ENCODE results near the gene GPATCH1. TPM values are rescaled to one million over a fixed set of nuclear protein-coding genes. Genes with fewer than 3 reads are reported as not detected.

GPATCH1 gene
- total RNA-seq, 4 donors from 2014 or later: under 0.01 to 13.1 (median 7.4) TPM

- H3K4me3 ChIP-seq: no peak overlapping the region
Measured at GRCh38 chr19:33100894-33101644, 20.1 kb downstream of the GPATCH1 start.

DNA sequence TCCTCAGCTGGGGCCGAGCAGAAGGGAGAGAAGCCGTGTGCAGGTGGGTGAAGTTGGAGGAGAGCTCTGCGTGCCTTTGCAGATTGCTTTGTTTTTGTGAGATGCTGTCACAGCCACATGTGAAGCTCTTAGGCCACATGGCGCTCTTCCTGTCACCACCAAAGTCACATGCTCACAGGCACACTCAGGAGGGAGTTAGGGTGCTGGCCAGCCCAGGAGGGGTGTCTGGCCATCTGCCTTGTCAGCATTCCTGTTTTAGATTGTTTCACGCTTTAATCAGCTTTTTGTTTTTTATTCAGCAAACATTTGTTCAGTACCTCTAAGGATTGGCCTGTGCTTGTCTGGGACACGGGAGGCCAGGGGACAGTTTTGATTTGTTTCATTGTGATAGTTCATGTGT is 21.9 kb downstream of the GPATCH1 start:
- no peak for TF ChIP-seq POLR2A (IDR thresholded peaks at IDR 0.05)
- TF ChIP-seq, protein P1, sequence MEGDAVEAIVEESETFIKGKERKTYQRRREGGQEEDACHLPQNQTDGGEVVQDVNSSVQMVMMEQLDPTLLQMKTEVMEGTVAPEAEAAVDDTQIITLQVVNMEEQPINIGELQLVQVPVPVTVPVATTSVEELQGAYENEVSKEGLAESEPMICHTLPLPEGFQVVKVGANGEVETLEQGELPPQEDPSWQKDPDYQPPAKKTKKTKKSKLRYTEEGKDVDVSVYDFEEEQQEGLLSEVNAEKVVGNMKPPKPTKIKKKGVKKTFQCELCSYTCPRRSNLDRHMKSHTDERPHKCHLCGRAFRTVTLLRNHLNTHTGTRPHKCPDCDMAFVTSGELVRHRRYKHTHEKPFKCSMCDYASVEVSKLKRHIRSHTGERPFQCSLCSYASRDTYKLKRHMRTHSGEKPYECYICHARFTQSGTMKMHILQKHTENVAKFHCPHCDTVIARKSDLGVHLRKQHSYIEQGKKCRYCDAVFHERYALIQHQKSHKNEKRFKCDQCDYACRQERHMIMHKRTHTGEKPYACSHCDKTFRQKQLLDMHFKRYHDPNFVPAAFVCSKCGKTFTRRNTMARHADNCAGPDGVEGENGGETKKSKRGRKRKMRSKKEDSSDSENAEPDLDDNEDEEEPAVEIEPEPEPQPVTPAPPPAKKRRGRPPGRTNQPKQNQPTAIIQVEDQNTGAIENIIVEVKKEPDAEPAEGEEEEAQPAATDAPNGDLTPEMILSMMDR (IDR thresholded peaks at IDR 0.05): no peak
- Histone ChIP-seq H3K36me3 (no peaks in the 10 kb centered on the region), H3K9me3 (no peaks in the 10 kb centered on the region), H3K27ac (no peak overlapping the region), H3K4me1 (no peaks in the 10 kb centered on the region), H3K27me3 (no peaks in the 10 kb centered on the region), H3K4me3 (no peak overlapping the region)
- DNase-seq: no peak
- intact Hi-C loops (cut with DNase I; ENCODE audit: low total_unique reads): no loop called here

More at GRCh38 chr19:33100894-33101644, 20.1 kb downstream of the GPATCH1 start:
- H3K9me3 ChIP-seq: no peaks in the 10 kb centered on the region
- H3K27ac ChIP-seq: no peak overlapping the region
- intact Hi-C loops (cut with DNase I; ENCODE audit: low total_unique reads): no loop called here
- TF ChIP-seq, protein P1 (IDR thresholded peaks at IDR 0.05): no peak
- TF ChIP-seq POLR2A (IDR thresholded peaks at IDR 0.05): no peak
- H3K4me1 ChIP-seq: no peaks in the 10 kb centered on the region
- no peaks in the 10 kb centered on the region for H3K27me3 ChIP-seq
- DNase-seq: no peak
- H3K36me3 ChIP-seq: no peaks in the 10 kb centered on the region

GRCh38 chr19:33108161-33108560 is 27.2 kb downstream of the GPATCH1 start:
- Histone ChIP-seq H3K27ac (no peak overlapping the region), H3K36me3 (no peaks in the 10 kb centered on the region), H3K27me3 (no peaks in the 10 kb centered on the region), H3K9me3 (no peaks in the 10 kb centered on the region), H3K4me3 (no peak overlapping the region), H3K4me1 (no peaks in the 10 kb centered on the region)
- no peak for DNase-seq
- TF ChIP-seq POLR2A (IDR thresholded peaks at IDR 0.05): no peak
- TF ChIP-seq, protein P1 (IDR thresholded peaks at IDR 0.05): no peak
- intact Hi-C loops (cut with DNase I; ENCODE audit: low total_unique reads): no loop called here

DNA sequence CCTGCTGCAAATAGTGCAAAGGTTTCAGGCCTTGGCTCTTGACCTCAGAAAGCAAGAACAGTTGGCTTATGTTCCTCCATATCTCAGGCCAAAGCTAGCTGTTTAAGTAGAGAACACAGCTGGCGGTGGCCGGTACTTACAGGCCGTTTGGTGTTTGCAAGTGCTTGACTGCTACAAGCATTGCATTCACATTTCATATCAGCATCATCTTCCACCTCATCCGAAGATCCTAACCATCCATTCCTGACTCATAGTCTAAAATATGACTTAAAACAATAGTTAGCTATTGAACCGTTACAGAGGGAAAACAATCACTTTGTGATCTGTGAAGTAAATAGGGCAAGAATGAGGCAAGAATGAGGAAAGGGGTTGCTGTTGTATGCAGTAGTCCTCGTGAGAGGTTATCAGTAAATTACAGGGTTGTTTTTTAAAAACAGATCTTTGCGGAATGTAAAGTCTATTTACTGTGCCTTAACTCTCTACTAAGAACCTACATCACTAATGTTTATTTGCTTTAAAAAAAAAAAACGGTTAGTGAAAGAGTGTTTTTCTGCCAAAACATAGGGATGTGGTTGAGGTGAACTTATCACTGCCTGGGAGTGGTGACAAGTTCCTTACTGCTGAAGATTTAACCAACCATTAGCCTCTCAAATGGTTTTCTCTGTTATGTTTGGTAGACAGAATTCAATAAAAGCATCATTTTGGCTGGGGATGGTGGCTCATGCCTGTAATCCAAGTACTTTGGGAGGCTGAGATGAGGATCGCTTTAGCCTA is 29.3 kb downstream of the GPATCH1 start:
- H3K27me3 ChIP-seq: no peaks in the 10 kb centered on the region
- H3K4me1 ChIP-seq: no peaks in the 10 kb centered on the region
- H3K27ac ChIP-seq: no peak overlapping the region
- H3K4me3 ChIP-seq: no peak overlapping the region
- intact Hi-C loops (cut with DNase I; ENCODE audit: low total_unique reads): no loop called here
- TF ChIP-seq POLR2A (IDR thresholded peaks at IDR 0.05): no peak
- TF ChIP-seq, protein P1 (IDR thresholded peaks at IDR 0.05): no peak
- no peak for DNase-seq
- H3K9me3 ChIP-seq: no peaks in the 10 kb centered on the region
- no peaks in the 10 kb centered on the region for H3K36me3 ChIP-seq

GRCh38 chr19:33111587-33111986 is 30.6 kb downstream of the GPATCH1 start:
- Histone ChIP-seq H3K27ac (no peak overlapping the region), H3K36me3 (no peaks in the 10 kb centered on the region)

More at GRCh38 chr19:33111587-33111986, 30.6 kb downstream of the GPATCH1 start:
- Histone ChIP-seq H3K4me3 (no peak overlapping the region), H3K4me1 (no peaks in the 10 kb centered on the region), H3K27me3 (no peaks in the 10 kb centered on the region), H3K9me3 (no peaks in the 10 kb centered on the region)
- no peak for TF ChIP-seq POLR2A (IDR thresholded peaks at IDR 0.05)
- TF ChIP-seq, protein P1 (IDR thresholded peaks at IDR 0.05): no peak
- intact Hi-C loops (cut with DNase I; ENCODE audit: low total_unique reads): no loop called here
- no peak for DNase-seq

All from uterus (tissue), 4 donors.